SK-N-MC (cell line): ENCODE results near the gene SLC38A1.

Experiments used
- EZH2 ChIP-seq: fragments of 200-600 bp; sonication (generic); IDR thresholded peaks from one replicate; pipeline ENCODE4 v1.6.1; 2017; ENCODE audit warnings: antibody characterized with exemption
- POLR2AphosphoS5 ChIP-seq: IDR thresholded peaks from 2 replicates; pipeline ENCODE4 v1.6.1; 2012; ENCODE audit warnings: mild to moderate bottlenecking, low read depth, low read length, borderline replicate concordance

DNA sequence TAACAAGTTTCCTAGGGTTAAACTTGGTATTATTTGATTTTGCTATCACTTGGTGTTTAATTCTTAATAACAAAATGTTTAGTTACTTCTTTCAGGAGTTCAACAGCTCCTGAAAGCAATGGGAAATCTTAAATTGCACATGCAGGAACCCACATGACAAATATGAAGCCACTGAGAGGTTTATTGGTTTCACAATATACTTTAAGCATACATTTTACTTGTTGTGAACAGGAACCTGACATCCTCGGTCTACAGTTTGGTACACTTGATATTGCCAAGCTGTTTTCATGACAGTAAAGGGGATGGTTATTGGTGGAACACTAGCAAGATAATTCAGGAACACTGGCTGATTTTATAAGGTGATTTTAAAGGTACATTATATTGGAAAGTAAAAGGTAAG, 46.2 kb downstream of the SLC38A1 start:
- TF ChIP-seq EZH2: no peak
- TF ChIP-seq POLR2AphosphoS5: no peak
